ENCODE measurements around the gene MEDAG. TPM values are rescaled to one million over a fixed set of nuclear protein-coding genes. Genes with fewer than 3 reads are reported as not detected.

Gene MEDAG
- total and polyA plus RNA-seq, 11 donors = 3.8 to 41.9 (median 8.0) TPM

DNA sequence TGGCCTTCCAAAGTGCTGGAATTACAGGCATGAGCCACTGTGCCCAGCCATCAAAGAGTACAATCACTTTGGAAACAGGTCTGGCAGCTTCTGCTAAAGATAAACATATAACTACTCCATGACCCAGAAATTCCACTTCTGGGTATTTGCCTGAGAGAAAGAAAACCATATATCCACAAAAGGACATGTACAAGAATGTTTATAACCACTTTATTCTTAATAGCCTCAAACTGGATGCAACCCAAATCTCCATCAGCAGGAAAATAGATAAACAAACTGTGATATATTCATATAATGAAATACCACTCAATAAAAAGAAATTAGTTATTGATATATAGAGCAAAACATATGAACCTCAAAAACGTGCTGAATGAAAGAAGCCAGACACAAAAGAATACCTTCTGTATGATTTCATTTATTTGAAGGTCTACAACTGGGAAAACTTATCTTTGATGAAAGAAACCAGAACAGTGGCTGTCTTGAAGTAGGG lies 66.9 kb downstream of the MEDAG start:
- Histone ChIP-seq H3K4me1 (no peaks in the 10 kb centered on the region), H3K4me3 (no peak overlapping the region), H3K27me3 (peaks cover 0 to 11% (median 0%) of the 10 kb centered on the region in 9 donors), H3K27ac (no peak overlapping the region), H3K36me3 (no peaks in the 10 kb centered on the region), H3K9me3 (no peaks in the 10 kb centered on the region)
- intact Hi-C loops (cut with DNase I) = no loop called here
- no peak for ATAC-seq
- 0 to 26% (median 9%) methylated on average over 1 of the region's 1 CpG for whole genome bisulfite sequencing, 4 donors
- TF ChIP-seq, protein P1, sequence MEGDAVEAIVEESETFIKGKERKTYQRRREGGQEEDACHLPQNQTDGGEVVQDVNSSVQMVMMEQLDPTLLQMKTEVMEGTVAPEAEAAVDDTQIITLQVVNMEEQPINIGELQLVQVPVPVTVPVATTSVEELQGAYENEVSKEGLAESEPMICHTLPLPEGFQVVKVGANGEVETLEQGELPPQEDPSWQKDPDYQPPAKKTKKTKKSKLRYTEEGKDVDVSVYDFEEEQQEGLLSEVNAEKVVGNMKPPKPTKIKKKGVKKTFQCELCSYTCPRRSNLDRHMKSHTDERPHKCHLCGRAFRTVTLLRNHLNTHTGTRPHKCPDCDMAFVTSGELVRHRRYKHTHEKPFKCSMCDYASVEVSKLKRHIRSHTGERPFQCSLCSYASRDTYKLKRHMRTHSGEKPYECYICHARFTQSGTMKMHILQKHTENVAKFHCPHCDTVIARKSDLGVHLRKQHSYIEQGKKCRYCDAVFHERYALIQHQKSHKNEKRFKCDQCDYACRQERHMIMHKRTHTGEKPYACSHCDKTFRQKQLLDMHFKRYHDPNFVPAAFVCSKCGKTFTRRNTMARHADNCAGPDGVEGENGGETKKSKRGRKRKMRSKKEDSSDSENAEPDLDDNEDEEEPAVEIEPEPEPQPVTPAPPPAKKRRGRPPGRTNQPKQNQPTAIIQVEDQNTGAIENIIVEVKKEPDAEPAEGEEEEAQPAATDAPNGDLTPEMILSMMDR (IDR thresholded peaks at IDR 0.05) = no peak
- TF ChIP-seq POLR2A (IDR thresholded peaks at IDR 0.05) = no peak
- DNase-seq = no peak

DNA sequence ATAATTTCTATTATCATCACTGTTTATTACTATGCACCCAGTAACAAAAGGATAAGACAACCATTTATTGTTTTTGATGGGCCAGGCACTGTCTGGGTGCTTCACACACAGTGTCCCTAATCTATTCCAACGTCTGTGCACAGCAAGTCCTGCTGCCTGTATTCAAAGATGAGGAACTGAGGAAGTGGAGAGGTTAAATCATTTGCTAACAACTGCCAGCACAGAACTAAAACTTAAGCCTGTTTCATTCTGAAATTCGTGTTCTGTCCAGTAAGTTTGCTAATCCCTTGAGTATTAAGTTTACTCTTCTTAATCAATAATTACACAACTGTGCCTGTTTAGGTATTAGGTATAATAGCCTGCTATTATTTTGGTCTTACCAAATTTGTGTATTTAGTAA lies 68.3 kb downstream of the MEDAG start:
- intact Hi-C loops (cut with DNase I) = no loop called here
- Histone ChIP-seq H3K27me3 (peaks cover 0 to 8% (median 0%) of the 10 kb centered on the region in 9 donors), H3K27ac (no peak overlapping the region), H3K4me3 (no peak overlapping the region), H3K4me1 (peaks cover 0 to 2% (median 0%) of the 10 kb centered on the region in 12 donors), H3K36me3 (no peaks in the 10 kb centered on the region), H3K9me3 (no peaks in the 10 kb centered on the region)
- no peak for ATAC-seq
- WGBS, 4 donors = 40 to 53% (median 48%) methylated on average over 2 of the region's 2 CpGs
- TF ChIP-seq, protein P1 (IDR thresholded peaks at IDR 0.05) = no peak
- TF ChIP-seq POLR2A (IDR thresholded peaks at IDR 0.05) = no peak
- no peak for DNase-seq

Other genes with a start within 250 kb of the MEDAG start
- 10 to 100 TPM in 4 of 9 donors, 1 to 10 TPM in 5; 2.4 to 24.3 (median 8.8) TPM for gene ALOX5AP, start 170.7 kb upstream of the MEDAG start, total RNA-seq
- gene ALOX5AP, start 170.7 kb upstream of the MEDAG start, polyA plus RNA-seq = 10 to 100 TPM in 1 of 2 donors, under 1 TPM in 1; 0.88 to 15.1 TPM
- gene TEX26, start 26.4 kb downstream of the MEDAG start, total RNA-seq = not detected
- gene TEX26, start 26.4 kb downstream of the MEDAG start, polyA plus RNA-seq = not detected